GM12873 (cell line): ENCODE results near the gene MGLL.

Experiments used
- CTCF ChIP-seq: IDR thresholded peaks from 2 replicates; pipeline ENCODE4 v1.5.1; 2012; ENCODE audit warnings: low read depth, mild to moderate bottlenecking, moderate library complexity, low read length, control low read depth; ENCODE audit not compliant: insufficient read depth; ENCODE audit errors: missing control alignments

MGLL gene

GRCh38 chr3:127671523-127672428 lies 150.5 kb downstream of the MGLL start:
- TF ChIP-seq CTCF: no peak

- TF ChIP-seq CTCF: no peak
Measured at GRCh38 chr3:127670761-127671522, 151.4 kb downstream of the MGLL start.

GRCh38 chr3:127670229-127670559 lies 152.1 kb downstream of the MGLL start:
- TF ChIP-seq CTCF: no peak

GRCh38 chr3:127669541-127670228 lies 152.6 kb downstream of the MGLL start:
- no peak for TF ChIP-seq CTCF

- TF ChIP-seq CTCF: no peak
Measured at GRCh38 chr3:127668906-127669305, 153.4 kb downstream of the MGLL start.

- no peak for TF ChIP-seq CTCF
Measured at GRCh38 chr3:127667119-127667681, 155.1 kb downstream of the MGLL start.
